Mesenchymal stem cell (in vitro differentiated cells and primary cell): ENCODE measurements around the gene SHH.

Experiments used
- DNase-seq: peaks from one replicate; pipeline ENCODE4 v3.0.0-alpha.2; 2013
- H2AFZ ChIP-seq: one replicate; pipeline ENCODE4 v1.6.1; 2013; ENCODE audit warnings: low read depth, mild to moderate bottlenecking, control low read depth, inconsistent platforms, low read length, moderate library complexity
- H2AK5ac ChIP-seq: 2 replicates; pipeline ENCODE4 v1.6.1; 2013; ENCODE audit warnings: low read length, moderate library complexity, mild to moderate bottlenecking, inconsistent platforms; ENCODE audit not compliant: severe bottlenecking
- H2BK120ac ChIP-seq: one replicate; pipeline ENCODE4 v1.6.1; 2013; ENCODE audit warnings: low read depth, mild to moderate bottlenecking, inconsistent platforms, low read length, moderate library complexity
- H2BK12ac ChIP-seq, 2 experiments: one replicate each; pipeline ENCODE4 v1.6.1; 2013; ENCODE audit warnings: inconsistent platforms in 2 of 2, low read length in 2 of 2, mild to moderate bottlenecking in 2 of 2, moderate library complexity in 2 of 2, control low read depth in 1 of 2
- H2BK15ac ChIP-seq: one replicate; pipeline ENCODE4 v1.6.1; 2013; ENCODE audit warnings: mild to moderate bottlenecking, low read depth, inconsistent platforms; ENCODE audit not compliant: poor library complexity, severe bottlenecking
- H2BK5ac ChIP-seq: 2 replicates; pipeline ENCODE4 v1.6.1; 2013; ENCODE audit warnings: low read depth, mild to moderate bottlenecking, low read length, control low read depth, inconsistent platforms; ENCODE audit not compliant: poor library complexity, severe bottlenecking
- H3K14ac ChIP-seq, 2 experiments: one replicate each; pipeline ENCODE4 v1.6.1; 2013; ENCODE audit warnings: inconsistent platforms in 2 of 2, low read length in 2 of 2, control low read depth in 1 of 2, mild to moderate bottlenecking in 1 of 2, moderate library complexity in 1 of 2
- H3K18ac ChIP-seq, 2 experiments: one replicate each; pipeline ENCODE4 v1.6.1; 2013; ENCODE audit warnings: inconsistent platforms in 2 of 2, low read length in 2 of 2, control low read depth in 1 of 2, low read depth in 1 of 2, mild to moderate bottlenecking in 1 of 2
- H3K23ac ChIP-seq, 2 experiments: one replicate each; pipeline ENCODE4 v1.6.1; 2013; ENCODE audit warnings: inconsistent platforms in 2 of 2, low read length in 2 of 2, mild to moderate bottlenecking in 2 of 2, moderate library complexity in 2 of 2, control low read depth in 1 of 2
- H3K27ac ChIP-seq: 2 replicates; pipeline ENCODE4 v1.5.1; 2013; ENCODE audit warnings: mild to moderate bottlenecking, moderate library complexity, low read length, control low read depth, inconsistent platforms; ENCODE audit not compliant: poor library complexity, severe bottlenecking
- H3K27me3 ChIP-seq, 2 experiments: 2 replicates each; pipeline versions ENCODE4 v1.6.1 to v1.7.0; 2013; ENCODE audit warnings: low read length in 2 of 2, mild to moderate bottlenecking in 2 of 2, moderate library complexity in 2 of 2, control low read depth in 1 of 2, inconsistent platforms in 1 of 2; ENCODE audit not compliant: control insufficient read depth in 1 of 2, insufficient read depth in 1 of 2
- H3K36me3 ChIP-seq, 2 experiments: 2 replicates each; pipeline versions ENCODE4 v1.6.1 to v1.7.0; 2013; ENCODE audit warnings: low read length in 2 of 2, control low read depth in 1 of 2, inconsistent platforms in 1 of 2, low read depth in 1 of 2, mild to moderate bottlenecking in 1 of 2; ENCODE audit not compliant: insufficient read depth in 2 of 2, control insufficient read depth in 1 of 2
- H3K4ac ChIP-seq, 2 experiments: one replicate each; pipeline ENCODE4 v1.6.1; 2013; ENCODE audit warnings: inconsistent platforms in 2 of 2, low read length in 2 of 2, mild to moderate bottlenecking in 2 of 2, moderate library complexity in 2 of 2, control low read depth in 1 of 2, low read depth in 1 of 2
- H3K4me1 ChIP-seq: 2 replicates; pipeline ENCODE4 v1.6.1; 2013; ENCODE audit warnings: low read depth, low read length, control low read depth; ENCODE audit not compliant: control insufficient read depth, insufficient read depth
- H3K4me2 ChIP-seq: 2 replicates; pipeline ENCODE4 v1.6.1; 2013; ENCODE audit warnings: low read length, mild to moderate bottlenecking, inconsistent platforms; ENCODE audit not compliant: poor library complexity, severe bottlenecking
- H3K4me3 ChIP-seq, 2 experiments: 2 replicates each; pipeline versions ENCODE4 v1.5.1 to v1.7.0; 2013; ENCODE audit warnings: low read length in 2 of 2, mild to moderate bottlenecking in 2 of 2, control low read depth in 1 of 2, low read depth in 1 of 2; ENCODE audit not compliant: insufficient read depth in 1 of 2
- H3K79me1 ChIP-seq: replicated peaks from 2 replicates; pipeline ENCODE4 v1.6.1; 2013; ENCODE audit warnings: mild to moderate bottlenecking, control low read depth, low read length, inconsistent platforms; ENCODE audit not compliant: poor library complexity, severe bottlenecking
- H3K9ac ChIP-seq: 2 replicates; pipeline ENCODE4 v1.7.0; 2013; ENCODE audit warnings: mild to moderate bottlenecking, low read length, moderate library complexity
- H3K9me3 ChIP-seq: 2 replicates; pipeline ENCODE4 v1.7.0; 2013; ENCODE audit warnings: mild to moderate bottlenecking, low read length; ENCODE audit not compliant: control insufficient read depth
- H4K8ac ChIP-seq: one replicate; pipeline ENCODE4 v1.6.1; 2013; ENCODE audit warnings: inconsistent platforms, mild to moderate bottlenecking, low read length, moderate library complexity
- H4K91ac ChIP-seq: one replicate; pipeline ENCODE4 v1.6.1; 2013; ENCODE audit warnings: mild to moderate bottlenecking, low read length, inconsistent platforms
- WGBS: methylation state at CpG from one replicate; pipeline ENCODE4 v1.1.7; 2013; ENCODE audit warnings: mixed read lengths; 5-methylcytosine and 5-hydroxymethylcytosine counted together

SHH gene

DNA sequence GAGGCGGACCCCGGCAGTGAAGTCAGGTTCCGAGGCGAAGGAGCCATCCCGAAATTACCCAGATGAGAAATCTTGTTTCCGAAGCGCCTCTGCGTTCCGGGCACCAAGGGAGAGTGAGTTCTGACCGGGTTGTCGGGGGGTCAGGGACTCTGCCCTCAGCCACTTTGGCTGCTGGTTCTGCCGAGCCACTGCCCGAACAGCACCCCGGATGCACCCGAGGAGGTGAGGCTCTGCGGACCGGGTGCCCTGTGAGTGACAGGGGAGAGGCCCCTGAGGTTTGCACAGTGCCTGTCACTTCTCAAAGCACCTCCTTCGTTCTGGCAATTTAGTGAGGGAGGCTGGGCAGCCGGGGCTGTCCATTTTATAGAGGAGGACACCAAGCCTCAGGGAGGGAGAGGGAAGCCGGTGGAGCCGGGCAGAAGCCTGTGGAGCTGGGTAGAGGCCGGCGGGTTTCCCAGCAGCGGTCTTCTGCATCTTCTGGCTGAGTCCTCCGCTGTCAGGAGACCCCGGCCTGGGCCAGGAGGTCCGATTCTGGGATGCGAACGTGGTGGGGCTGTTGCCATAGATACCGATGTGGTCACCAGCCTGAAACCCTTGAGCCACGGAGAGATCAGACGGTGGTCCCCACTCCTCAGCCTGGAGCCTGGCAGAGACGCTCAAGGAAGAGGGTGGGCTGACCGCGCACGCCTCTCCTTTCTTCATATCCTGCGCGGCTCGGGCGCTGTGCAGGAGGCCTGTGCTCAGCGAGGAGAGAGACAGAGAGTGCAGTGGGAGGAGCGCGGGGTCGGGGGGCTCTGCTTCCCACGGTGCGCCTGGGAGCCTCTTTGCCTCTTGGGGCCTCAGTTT, 18.9 kb upstream of the SHH start:
- Histone ChIP-seq H3K18ac (no peak overlapping the region), H3K27me3 (peaks cover 14 to 33% of the 10 kb centered on the region in 2 experiments), H3K4me1 (peaks cover 6% of the 10 kb centered on the region), H2BK12ac (no peak overlapping the region), H2AK5ac (no peak overlapping the region), H3K4me2 (no peak overlapping the region), H2AFZ (no peak overlapping the region), H3K23ac (no peak overlapping the region), H3K4me3 (no peak overlapping the region), H2BK15ac (no peak overlapping the region), H2BK5ac (no peak overlapping the region), H3K4ac (no peak overlapping the region), H3K9ac (no peak overlapping the region), H3K9me3 (no peaks in the 10 kb centered on the region), H3K27ac (no peak overlapping the region), H3K14ac (no peak overlapping the region), H2BK120ac (no peak overlapping the region), H4K91ac (no peak overlapping the region), H3K36me3 (no peaks in the 10 kb centered on the region), H4K8ac (no peak overlapping the region), H3K79me1 (no peaks in the 10 kb centered on the region)
- 90% methylated on average over 46 of the region's 46 CpGs for WGBS
- no peak for DNase-seq

DNA sequence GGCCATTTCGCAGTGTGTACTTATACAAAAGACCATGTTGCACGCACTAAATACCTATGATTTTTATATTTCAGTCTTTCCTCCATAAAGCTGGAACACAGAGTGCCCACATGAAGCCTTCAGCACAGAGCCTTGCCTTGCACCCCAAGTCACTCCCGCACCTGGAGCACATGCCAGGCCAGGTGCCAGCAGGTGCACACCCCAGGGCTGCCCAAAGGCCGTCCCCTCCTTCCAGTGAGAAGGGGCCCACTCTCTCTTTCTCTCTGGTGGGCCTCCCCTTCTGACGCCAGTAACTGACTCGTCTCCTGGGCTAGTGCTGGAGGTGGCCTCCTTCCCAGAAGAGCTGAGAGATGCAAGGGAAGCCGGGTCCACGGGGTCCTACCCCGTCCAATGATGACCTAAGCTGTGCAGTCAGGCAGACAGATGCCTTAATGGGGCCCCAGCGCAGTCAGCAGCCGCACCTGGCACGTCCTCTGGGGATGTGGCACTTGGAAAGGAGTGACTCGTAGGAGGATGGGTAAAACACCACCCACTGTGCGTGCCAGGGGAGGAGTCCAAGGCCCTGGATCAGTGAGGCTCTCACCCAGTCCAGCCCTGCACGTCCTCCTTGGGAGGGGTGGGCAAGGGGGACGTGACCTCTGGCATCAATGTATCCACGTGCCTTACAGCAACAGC, 17.7 kb upstream of the SHH start:
- no peak overlapping the region for H3K9ac ChIP-seq
- no peak overlapping the region for H2BK120ac ChIP-seq
- H3K4me1 ChIP-seq = peaks cover 6% of the 10 kb centered on the region
- H2AFZ ChIP-seq = no peak overlapping the region
- H3K27ac ChIP-seq = no peak overlapping the region
- H3K14ac ChIP-seq = no peak overlapping the region
- H3K79me1 ChIP-seq = no peaks in the 10 kb centered on the region
- no peak overlapping the region for H3K18ac ChIP-seq
- no peak overlapping the region for H3K4ac ChIP-seq
- no peak overlapping the region for H3K4me2 ChIP-seq
- no peak overlapping the region for H2AK5ac ChIP-seq
- H3K27me3 ChIP-seq = peaks cover 14 to 33% of the 10 kb centered on the region in 2 experiments
- no peak overlapping the region for H3K4me3 ChIP-seq
- no peak overlapping the region for H3K23ac ChIP-seq
- H3K36me3 ChIP-seq = no peaks in the 10 kb centered on the region
- no peak overlapping the region for H2BK12ac ChIP-seq
- no peak for DNase-seq
- H4K8ac ChIP-seq = no peak overlapping the region
- no peak overlapping the region for H4K91ac ChIP-seq
- no peak overlapping the region for H2BK15ac ChIP-seq
- H2BK5ac ChIP-seq = no peak overlapping the region
- no peaks in the 10 kb centered on the region for H3K9me3 ChIP-seq
- WGBS = 76% methylated on average over 16 of the region's 17 CpGs

GRCh38 chr7:155825336-155825735, 13.1 kb upstream of the SHH start:
- no peaks in the 10 kb centered on the region for H3K36me3 ChIP-seq
- no peak overlapping the region for H2BK120ac ChIP-seq
- no peaks in the 10 kb centered on the region for H3K79me1 ChIP-seq
- H4K91ac ChIP-seq = no peak overlapping the region
- no peak overlapping the region for H3K4ac ChIP-seq
- no peak for DNase-seq
- H4K8ac ChIP-seq = no peak overlapping the region
- no peak overlapping the region for H3K4me2 ChIP-seq
- no peak overlapping the region for H3K14ac ChIP-seq
- peaks cover 10 to 22% of the 10 kb centered on the region in 2 experiments for H3K27me3 ChIP-seq
- peaks cover 6% of the 10 kb centered on the region for H3K4me1 ChIP-seq
- no peak overlapping the region for H2BK15ac ChIP-seq
- no peak overlapping the region for H3K27ac ChIP-seq
- H2AFZ ChIP-seq = no peak overlapping the region
- H2BK12ac ChIP-seq = no peak overlapping the region
- 47% methylated on average over 2 of the region's 3 CpGs for WGBS
- no peak overlapping the region for H2BK5ac ChIP-seq
- no peak overlapping the region for H3K18ac ChIP-seq
- H3K9ac ChIP-seq = no peak overlapping the region
- H3K4me3 ChIP-seq = no peak overlapping the region
- no peaks in the 10 kb centered on the region for H3K9me3 ChIP-seq
- H2AK5ac ChIP-seq = no peak overlapping the region
- H3K23ac ChIP-seq = no peak overlapping the region

GRCh38 chr7:155824227-155824886, 12.1 kb upstream of the SHH start:
- Histone ChIP-seq H2BK15ac (no peak overlapping the region), H4K91ac (no peak overlapping the region), H3K9ac (no peak overlapping the region), H2BK120ac (no peak overlapping the region), H4K8ac (no peak overlapping the region), H2BK5ac (no peak overlapping the region), H3K4me1 (no peaks in the 10 kb centered on the region), H3K79me1 (no peaks in the 10 kb centered on the region), H3K36me3 (no peaks in the 10 kb centered on the region), H2AFZ (no peak overlapping the region), H3K4me2 (no peak overlapping the region), H3K18ac (no peak overlapping the region), H3K9me3 (no peaks in the 10 kb centered on the region), H3K4me3 (no peak overlapping the region), H3K14ac (no peak overlapping the region), H2AK5ac (no peak overlapping the region), H3K23ac (no peak overlapping the region), H3K4ac (no peak overlapping the region), H2BK12ac (no peak overlapping the region), H3K27ac (no peak overlapping the region), H3K27me3 (peaks cover 10 to 26% of the 10 kb centered on the region in 2 experiments)
- no peak for DNase-seq
- 89% methylated on average over 14 of the region's 17 CpGs for WGBS
